ENCODE measurements around the gene COX4I2. TPM values are rescaled to one million over a fixed set of nuclear protein-coding genes. Genes with fewer than 3 reads are reported as not detected.
"Not testable (repeated sequence)": the region's sequence is repeated elsewhere in the genome, so short reads cannot be mapped to it uniquely, and the experiment has no call there.

COX4I2 gene
- total RNA-seq, 1 experiment from 2014 or later, result not detected

DNA sequence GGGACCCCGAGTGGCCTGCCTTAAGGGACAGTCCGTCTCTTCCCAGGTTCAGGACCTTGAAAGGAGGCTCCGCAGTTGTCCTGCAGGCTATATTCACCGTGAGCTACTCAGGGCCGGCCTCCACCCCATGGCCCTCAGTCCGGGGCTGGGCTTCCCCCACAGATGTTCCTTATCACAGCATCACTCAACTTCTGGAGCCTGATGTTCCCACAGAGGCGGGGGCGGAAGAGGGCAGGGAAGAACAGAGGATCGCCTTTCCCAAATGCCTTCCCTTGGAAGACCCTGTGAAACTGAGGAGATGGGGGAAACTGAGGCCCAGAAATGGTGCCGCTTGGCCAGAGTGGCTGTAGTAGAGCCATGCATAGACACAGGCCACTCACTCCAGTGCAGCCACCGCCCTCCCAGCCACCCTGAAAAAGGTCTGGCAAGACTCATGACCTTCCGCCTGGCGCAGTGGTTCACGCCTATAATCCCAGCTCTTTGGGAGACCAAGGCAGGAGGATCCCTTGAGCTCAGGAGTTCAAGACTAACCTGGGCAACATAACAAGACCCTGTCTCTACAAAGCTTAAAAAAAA, 4.3 kb upstream of the COX4I2 start:
- H3K9me3 ChIP-seq, result no peaks in the 10 kb centered on the region
- H3K27me3 ChIP-seq, result no peaks in the 10 kb centered on the region
- H3K36me3 ChIP-seq, result no peaks in the 10 kb centered on the region
- no peak overlapping the region for H3K4me3 ChIP-seq
- DNase-seq, result no peak

DNA sequence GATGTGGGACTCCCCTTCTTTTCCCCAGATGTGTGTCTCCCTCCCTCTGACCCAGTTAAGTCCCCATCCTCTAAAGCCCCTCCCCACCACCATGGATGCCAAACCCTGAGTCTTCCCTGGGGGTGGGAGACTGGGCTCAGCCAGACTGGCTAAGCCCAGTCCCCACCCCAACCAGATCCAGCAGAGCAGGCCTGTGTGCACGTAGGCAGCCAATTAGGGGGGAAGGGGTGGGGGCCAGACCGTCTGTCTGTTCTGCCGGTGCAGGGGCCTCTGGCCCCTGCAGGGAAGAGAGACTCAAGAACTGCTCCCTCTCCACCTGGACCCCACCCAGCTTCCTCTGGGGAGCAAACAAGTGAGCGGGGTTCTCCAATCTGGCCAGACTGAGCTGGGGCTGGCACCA, 605 bp downstream of the COX4I2 start:
- no peak for DNase-seq
- no peak overlapping the region for H3K4me3 ChIP-seq
- H3K9me3 ChIP-seq, result no peaks in the 10 kb centered on the region
- H3K36me3 ChIP-seq, result no peaks in the 10 kb centered on the region
- H3K27me3 ChIP-seq, result no peaks in the 10 kb centered on the region

DNA sequence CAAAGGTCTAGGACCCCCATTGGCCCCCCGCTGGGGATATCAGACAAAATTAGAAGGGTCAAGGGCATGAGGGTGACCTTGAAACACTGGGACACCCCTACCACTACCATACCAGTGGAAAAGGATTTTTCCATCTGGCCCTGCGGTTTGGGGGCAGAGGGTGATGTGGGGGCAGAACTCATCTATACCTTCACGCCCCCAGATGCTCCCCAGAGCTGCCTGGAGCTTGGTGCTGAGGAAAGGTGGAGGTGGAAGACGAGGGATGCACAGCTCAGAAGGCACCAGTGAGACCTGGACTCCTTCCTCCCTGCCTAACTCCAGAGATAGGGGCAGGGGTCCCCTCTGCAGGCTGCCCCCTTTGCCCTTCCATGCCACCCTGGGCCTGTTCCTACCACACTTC, 1.1 kb downstream of the COX4I2 start:
- Histone ChIP-seq H3K27me3 (no peaks in the 10 kb centered on the region), H3K9me3 (no peaks in the 10 kb centered on the region), H3K4me3 (no peak overlapping the region), H3K36me3 (no peaks in the 10 kb centered on the region)
- no peak for DNase-seq

DNA sequence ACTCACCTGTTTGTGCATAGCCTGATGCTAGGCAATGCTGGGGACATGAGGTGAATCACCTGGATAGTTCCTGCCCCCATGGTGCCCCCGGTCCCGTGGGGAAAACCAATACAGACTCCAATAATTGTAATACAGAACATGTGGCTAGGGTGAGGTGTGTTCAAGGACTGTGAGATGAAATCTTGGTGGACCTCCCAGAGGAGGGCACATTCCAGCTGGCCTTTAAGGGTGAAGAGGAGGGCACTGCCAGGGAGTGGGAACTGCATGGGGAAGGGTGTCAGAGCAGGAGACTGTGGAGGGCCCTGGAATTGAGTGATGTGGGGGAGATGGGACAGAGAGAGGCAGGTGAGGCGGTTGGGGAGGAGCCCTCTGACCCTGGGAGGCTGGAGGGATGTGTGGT, 2.5 kb downstream of the COX4I2 start:
- H3K27me3 ChIP-seq, result no peaks in the 10 kb centered on the region
- no peaks in the 10 kb centered on the region for H3K36me3 ChIP-seq
- no peaks in the 10 kb centered on the region for H3K9me3 ChIP-seq
- H3K4me3 ChIP-seq, result no peak overlapping the region
- no peak for DNase-seq

DNA sequence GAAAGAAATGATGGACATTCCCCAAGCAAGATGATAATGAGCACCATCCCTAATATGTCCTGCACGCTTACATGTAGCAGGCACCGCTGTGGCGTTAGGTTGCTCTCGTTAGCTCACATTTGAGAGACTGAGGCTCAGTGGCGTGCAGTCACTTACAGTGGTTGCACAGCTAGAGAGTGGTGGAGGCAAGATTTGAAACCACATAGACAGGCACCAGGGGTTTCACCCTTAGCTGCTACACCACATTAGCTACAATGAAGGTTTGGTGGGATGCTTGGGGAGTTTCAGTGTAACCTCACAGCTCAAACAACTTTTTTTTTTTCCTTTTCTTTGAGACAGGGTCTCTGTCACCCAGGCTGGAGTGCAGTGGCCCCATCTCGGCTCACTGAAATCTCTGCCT, 3.7 kb downstream of the COX4I2 start:
- H3K36me3 ChIP-seq, result no peaks in the 10 kb centered on the region
- no peak overlapping the region for H3K4me3 ChIP-seq
- no peaks in the 10 kb centered on the region for H3K9me3 ChIP-seq
- no peak for DNase-seq
- no peaks in the 10 kb centered on the region for H3K27me3 ChIP-seq

DNA sequence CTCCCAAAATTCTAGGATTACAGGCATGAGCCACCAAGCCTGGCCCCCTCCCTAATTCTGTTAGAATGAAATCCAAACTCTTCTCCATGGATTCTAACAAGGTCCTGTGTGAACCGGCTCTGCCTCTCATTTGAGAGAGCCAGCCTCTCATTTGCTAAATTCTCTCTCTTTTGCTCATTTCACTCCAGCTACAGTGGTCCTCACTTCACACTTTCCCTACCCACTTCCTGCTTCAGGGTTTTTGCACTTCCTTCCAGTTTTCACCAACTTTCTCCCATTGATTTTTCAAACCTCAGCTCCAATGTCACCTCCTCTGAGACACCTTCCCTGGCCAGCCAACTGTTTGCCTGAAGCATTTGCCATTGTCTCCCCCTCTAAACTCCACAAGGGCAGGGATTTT, 5.1 kb downstream of the COX4I2 start:
- Histone ChIP-seq H3K9me3 (no peaks in the 10 kb centered on the region), H3K36me3 (no peaks in the 10 kb centered on the region), H3K4me3 (no peak overlapping the region), H3K27me3 (no peaks in the 10 kb centered on the region)
- DNase-seq, result no peak

DNA sequence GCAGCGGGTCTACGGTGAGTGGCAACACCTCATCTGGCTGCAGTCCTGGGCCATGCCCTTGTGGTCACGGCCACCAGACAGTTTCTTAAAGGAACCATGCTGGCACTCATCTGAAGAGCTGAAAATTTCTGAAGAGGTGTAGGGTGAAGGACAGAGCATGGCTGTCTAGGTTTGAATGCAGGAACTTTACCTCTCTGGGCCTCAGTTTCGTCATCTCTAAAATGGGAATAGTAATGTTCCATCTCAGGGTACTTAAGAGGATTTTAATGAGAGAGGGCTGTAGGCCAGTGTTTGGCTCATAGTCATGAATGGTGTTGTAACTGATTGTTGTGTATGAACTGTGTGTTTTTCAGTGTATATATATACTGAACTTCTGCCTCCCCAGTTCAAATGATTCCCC, 5.8 kb downstream of the COX4I2 start:
- H3K4me3 ChIP-seq, result no peak overlapping the region
- no peak for DNase-seq
- H3K36me3 ChIP-seq, result no peaks in the 10 kb centered on the region
- H3K27me3 ChIP-seq, result no peaks in the 10 kb centered on the region
- no peaks in the 10 kb centered on the region for H3K9me3 ChIP-seq

DNA sequence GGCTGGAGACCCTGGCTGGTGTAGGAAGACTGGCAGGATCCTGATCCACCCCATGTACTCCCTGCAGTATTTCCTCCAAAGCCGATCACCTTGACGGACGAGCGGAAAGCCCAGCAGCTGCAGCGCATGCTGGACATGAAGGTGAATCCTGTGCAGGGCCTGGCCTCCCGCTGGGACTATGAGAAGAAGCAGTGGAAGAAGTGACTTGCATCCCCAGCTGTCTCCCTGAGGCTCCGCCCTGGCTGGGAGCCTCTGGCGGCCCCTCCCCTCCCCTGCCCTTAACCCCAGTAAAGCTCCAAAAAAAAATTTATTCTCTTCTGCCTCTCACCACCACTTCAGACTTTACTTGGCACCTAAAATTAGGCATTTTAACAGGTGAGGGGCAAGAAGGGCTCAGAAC, 7.0 kb downstream of the COX4I2 start:
- DNase-seq, result no peak
- no peaks in the 10 kb centered on the region for H3K27me3 ChIP-seq
- H3K4me3 ChIP-seq, result no peak overlapping the region
- H3K9me3 ChIP-seq, result no peaks in the 10 kb centered on the region
- H3K36me3 ChIP-seq, result no peaks in the 10 kb centered on the region

DNA sequence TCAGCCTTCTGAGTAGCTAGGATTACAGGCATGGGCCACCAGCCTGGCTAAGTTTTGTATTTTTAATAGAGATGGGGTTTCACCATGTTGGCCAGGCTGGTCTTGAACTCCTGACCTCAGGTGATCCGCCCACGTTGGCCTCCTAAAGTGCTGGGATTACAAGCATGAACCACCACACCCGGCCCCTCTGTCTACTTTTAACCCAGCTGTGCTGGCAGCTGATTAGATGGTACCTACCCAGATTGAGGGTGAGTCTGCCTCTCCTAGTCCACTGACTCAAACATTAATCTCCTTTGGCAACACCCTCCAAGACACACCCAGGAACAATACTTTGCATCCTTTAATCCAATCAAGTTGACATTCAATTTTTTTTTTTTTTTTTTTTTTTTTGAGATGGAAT, 10.4 kb downstream of the COX4I2 start:
- DNase-seq, result peak; percentile 82
- not testable (repeated sequence) for H3K4me3 ChIP-seq, H3K36me3 ChIP-seq, H3K9me3 ChIP-seq, H3K27me3 ChIP-seq

DNA sequence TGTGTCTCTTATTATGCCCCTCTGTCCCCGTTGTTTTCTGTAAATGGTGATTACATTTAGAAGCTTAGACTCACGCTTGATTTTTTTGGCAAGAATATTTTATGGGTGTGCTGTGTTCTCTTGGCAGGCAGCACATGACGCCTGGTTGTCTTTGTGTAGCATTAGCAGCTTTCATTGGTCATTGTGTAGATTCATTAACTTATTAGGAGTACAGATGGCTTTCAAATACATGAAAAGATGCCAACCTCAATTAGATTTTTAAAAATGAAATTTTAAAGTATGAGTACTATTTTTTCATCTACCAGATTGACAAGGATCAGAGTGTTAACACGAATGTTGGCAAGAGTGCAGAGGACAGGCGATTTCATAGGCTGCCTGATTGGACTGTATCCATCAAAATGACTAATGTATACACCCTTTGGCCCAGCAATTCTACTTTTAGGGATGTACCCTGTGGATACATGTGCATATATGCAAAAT, 15.2 kb downstream of the COX4I2 start:
- DNase-seq, result peak; percentile 71
- no peaks in the 10 kb centered on the region for H3K27me3 ChIP-seq
- no peaks in the 10 kb centered on the region for H3K36me3 ChIP-seq
- H3K9me3 ChIP-seq, result no peaks in the 10 kb centered on the region
- H3K4me3 ChIP-seq, result no peak overlapping the region

DNA sequence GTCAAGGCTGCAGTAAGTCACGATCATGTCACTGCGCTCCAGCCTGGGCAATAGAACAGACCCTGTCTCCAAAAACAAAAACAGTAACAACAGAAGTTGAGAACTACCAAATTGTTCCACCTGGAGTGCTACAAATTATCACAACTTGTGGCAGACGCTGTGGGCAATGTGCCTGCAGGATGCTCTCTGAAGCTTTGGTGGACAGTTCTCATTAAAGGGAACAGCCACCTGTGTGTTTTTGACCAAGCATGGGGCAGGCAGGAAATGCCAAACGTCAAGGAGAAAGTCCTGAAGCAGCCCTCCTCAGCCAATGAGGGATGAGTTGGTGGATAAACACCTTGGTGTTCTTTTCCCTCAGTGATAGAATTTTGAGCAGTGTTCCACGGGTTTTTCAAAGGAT, 15.8 kb downstream of the COX4I2 start:
- DNase-seq, result no peak
- Histone ChIP-seq H3K36me3 (no peaks in the 10 kb centered on the region), H3K27me3 (no peaks in the 10 kb centered on the region), H3K9me3 (no peaks in the 10 kb centered on the region), H3K4me3 (no peak overlapping the region)

DNA sequence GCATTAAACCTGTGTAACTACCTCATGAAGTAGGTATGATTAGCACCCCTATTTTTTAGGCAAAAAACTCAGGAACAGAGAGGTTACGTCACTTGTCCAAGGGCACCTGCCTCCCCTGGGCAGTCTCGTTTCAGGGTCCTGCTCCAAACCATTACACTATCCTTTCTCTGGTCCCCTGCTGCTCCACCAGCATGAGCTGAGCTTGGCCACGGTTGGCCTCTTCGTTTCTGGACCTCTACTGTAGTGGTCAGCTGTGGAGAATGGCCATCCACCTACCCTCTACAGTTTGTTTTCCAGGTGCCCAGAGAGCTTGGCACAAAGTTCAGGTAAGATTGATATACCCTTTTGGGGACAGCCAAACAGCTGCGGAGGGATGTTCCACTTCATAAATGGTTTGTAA, 16.8 kb downstream of the COX4I2 start:
- H3K27me3 ChIP-seq, result no peaks in the 10 kb centered on the region
- no peaks in the 10 kb centered on the region for H3K9me3 ChIP-seq
- no peak for DNase-seq
- H3K36me3 ChIP-seq, result no peaks in the 10 kb centered on the region
- H3K4me3 ChIP-seq, result no peak overlapping the region

DNA sequence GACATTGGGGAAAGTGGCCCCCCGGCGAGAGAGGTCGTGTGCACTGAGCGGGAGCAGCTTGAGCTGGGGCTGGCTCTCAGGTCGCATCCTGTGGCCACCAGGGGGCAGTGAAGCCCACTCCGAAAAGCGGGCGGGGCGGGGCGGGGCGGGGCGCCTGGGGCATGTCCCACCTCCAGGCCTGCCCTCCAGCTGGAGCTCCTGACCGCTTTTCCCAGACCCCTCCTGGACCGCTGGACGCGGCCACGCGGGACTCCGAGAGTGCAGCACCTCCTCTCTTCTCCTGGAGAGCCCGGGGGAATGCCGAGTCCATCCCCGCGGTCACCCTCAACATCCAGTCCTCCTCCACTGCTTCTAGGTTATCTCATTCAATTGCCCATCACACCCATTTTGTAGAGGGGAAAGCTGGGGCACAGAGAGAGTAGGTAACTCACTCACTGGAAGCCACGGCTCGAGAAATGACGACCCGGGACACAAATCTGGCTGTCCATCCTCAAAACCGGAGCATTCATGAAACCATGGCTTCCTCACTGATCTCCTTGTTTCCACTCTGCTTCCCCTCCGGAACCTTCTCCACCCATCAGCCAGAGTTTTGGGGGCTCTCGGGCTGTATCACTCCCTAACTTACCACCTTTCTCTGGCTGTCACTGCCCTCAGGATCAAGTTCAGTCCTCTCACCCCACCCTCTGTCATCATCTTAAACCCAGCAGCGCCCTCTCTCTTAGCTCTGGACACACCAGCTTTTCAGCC, 24.1 kb downstream of the COX4I2 start:
- DNase-seq, result peak; percentile 60
- peak overlapping the region; percentile 29; the same call in 1 of the 2 replicates for H3K4me3 ChIP-seq
- H3K36me3 ChIP-seq, result peaks cover 17% of the 10 kb centered on the region
- H3K9me3 ChIP-seq, result no peaks in the 10 kb centered on the region
- no peaks in the 10 kb centered on the region for H3K27me3 ChIP-seq

DNA sequence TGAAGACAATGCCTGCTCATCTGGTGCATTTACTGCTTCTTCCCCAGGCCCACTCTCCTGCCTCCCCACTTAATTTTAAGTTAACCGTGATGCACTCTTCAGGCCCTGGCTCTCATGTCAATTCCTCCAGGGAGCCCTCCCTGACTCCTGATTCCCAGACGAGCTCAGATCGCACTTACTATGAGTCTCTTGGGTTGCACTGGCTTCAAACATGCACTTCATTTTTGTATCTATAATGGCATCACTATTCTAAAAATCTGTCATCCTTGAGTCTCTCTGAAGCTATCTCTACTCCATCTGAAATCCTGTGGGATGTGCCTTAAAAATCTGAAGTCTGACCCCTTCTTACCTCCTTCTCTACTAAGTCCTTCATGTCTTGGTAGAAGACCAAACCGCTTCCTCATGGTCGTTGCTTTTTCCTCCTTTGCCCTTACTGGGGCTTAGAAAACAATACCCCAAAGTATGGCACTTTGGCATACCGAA, 24.7 kb downstream of the COX4I2 start:
- Histone ChIP-seq H3K27me3 (no peaks in the 10 kb centered on the region), H3K9me3 (no peaks in the 10 kb centered on the region), H3K36me3 (peaks cover 17% of the 10 kb centered on the region), H3K4me3 (no peak overlapping the region)
- no peak for DNase-seq

DNA sequence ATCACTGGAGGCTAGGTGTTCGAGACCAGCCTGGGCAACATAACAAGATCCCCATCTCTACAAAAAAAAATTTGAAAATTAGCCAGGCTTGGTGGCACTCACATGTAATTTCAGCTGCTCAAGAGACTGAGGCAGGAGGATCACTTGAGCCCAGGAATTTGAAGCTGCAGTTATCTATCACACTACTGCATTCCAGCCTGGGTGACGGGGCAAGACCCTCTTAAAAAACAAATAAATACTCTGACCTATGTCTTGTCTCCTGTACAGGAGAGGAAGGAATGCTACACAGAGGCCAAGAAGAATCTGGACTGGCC, 25.8 kb downstream of the COX4I2 start:
- H3K27me3 ChIP-seq, result no peaks in the 10 kb centered on the region
- H3K4me3 ChIP-seq, result no peak overlapping the region
- H3K36me3 ChIP-seq, result peaks cover 17% of the 10 kb centered on the region
- no peak for DNase-seq
- H3K9me3 ChIP-seq, result no peaks in the 10 kb centered on the region

DNA sequence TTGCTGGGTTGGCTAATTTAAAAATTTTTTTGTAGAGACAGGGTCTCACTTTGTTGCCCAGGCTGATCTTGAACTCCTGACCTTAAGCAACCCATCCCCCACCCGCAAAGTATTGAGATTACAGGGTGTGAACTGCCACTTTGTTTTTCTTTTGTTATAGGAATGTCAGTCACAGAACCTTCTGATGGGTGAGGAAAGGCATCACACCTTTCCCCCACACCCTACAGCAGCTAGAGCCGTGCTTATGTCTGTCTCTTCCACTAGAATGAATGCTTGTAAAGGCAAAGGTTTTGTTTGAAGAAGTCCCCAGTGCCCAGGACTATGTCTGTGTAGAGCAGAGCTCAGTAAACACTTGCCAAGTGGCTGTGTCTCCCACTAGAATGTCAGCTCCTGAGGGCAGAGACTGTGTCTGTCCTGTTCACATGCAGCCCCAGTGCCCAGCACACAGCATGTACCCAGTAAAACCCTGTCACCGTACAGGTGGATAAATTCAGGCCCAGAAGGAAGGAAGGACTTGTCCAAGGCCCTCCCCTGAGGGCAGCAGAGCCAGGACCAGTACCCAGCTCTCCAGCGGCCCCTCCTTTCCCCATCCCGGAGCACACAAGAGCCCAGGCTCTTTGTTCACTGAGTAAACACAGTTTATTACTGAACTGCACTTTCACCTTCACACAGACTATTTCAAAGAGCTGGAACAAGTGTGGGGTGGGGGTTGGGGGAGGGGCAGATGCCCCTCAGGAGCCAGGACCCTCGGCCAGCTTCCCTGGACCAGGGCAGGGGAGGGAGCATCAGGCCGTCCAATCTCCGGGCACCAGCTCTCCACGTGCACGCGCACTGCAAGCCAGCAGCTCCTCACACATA, 26.4 kb downstream of the COX4I2 start:
- Histone ChIP-seq H3K36me3 (peaks cover 17% of the 10 kb centered on the region), H3K4me3 (no peak overlapping the region), H3K27me3 (no peaks in the 10 kb centered on the region), H3K9me3 (no peaks in the 10 kb centered on the region)
- DNase-seq, result no peak

DNA sequence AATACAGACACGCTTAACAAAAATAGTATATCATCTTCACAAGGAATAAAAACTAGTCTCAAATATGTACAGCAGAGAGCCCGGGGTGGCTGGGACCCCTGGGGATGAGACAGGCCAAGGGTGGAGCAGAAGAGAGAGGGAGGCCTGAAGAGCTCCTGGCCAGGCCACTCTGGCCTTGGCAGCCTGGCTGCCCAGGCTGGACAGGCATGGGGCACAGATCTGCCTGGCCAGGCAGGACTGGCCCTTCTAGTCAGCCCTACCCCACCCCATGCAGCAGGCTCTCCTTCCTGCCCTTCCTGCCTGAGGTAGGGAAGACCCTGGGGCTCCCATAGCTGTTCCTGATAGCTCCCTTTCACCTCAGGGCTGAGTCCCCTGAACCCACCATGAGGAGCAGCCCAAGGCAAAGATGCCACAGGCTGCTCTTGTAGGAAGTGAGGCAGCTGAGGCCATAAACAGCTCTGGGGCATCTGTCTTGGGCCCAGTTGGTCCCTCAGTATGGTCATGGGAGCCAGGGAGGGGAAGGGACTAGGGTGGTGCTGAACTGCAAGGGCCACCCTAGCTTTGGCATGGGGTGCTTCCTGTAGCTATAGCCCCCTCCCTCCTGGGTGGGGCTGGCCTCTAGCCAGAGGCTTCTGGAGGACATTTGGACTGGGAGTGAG, 27.1 kb downstream of the COX4I2 start:
- Histone ChIP-seq H3K36me3 (peaks cover 17% of the 10 kb centered on the region), H3K9me3 (no peaks in the 10 kb centered on the region), H3K4me3 (no peak overlapping the region), H3K27me3 (no peaks in the 10 kb centered on the region)
- no peak for DNase-seq
